Measurements from ENCODE around the gene VSIR.

- TF ChIP-seq CTCF (IDR thresholded peaks at IDR 0.05) = no peak
- no peak for TF ChIP-seq EZH2 (IDR thresholded peaks at IDR 0.05; ENCODE audit: borderline replicate concordance, insufficient read depth, low read depth, low read length, poor library complexity, severe bottlenecking)
Observed at GRCh38 chr10:71756311-71757191, 16.8 kb downstream of the VSIR start.
